Measurements from ENCODE around the gene NAPA. TPM values are rescaled to one million over a fixed set of nuclear protein-coding genes. Genes with fewer than 3 reads are reported as not detected.

The NAPA gene
- total and polyA plus RNA-seq, 10 of the 15 experiments (the other 5 are each of a cell fraction or from before 2014, with no cell fraction given), result 8.2 to 193 (median 102) TPM

GRCh38 chr19:47483800-47484690, 30.8 kb downstream of the NAPA start, which contains the start of gene KPTN (continued):
- peak; percentile 58; the same call in 1 of the 2 replicates for TF ChIP-seq SMAD5 (IDR thresholded peaks at IDR 0.05; ENCODE audit: low read depth)

DNA sequence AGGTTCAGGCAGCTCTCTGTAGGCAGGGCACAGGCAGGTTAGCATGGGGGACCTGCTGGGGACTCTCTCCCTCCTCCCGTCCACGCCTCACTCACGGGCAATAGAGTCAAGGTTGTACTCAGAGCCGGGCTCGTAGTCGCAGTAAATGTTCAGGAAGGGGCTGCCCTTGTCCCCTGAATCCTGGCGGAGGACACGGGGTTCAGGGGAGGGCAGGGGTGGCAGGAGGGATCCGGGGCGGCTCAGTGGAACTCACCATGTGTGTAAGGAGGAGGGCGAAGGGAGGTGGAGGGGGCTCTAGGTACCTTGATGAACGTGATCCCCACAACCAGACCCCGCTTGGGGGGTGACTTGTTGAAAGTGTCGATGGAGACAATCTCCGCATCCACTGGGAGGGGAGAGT, 31.7 kb downstream of the NAPA start:
- FAIRE-seq (no peak), DNase-seq (ENCODE audit: low read depth, low spot score) (no peak), ATAC-seq (no peak)
- Histone ChIP-seq H3K9ac (ENCODE audit: control insufficient read depth, insufficient read depth, low read length) (peak overlapping the region; percentile 91), H3K4me1 (ENCODE audit: control insufficient read depth, insufficient read depth, low read length) (peaks cover 35% of the 10 kb centered on the region), H3K4me3 (peak overlapping the region; percentile 96), H3K79me2 (ENCODE audit: control insufficient read depth, insufficient read depth, low read length) (peaks cover 12% of the 10 kb centered on the region), H3K27me3 (replicated peaks in 1 of 2; ENCODE audit: control insufficient read depth in 2 of 2, insufficient read depth in 2 of 2, low read length in 1 of 2) (no peaks in the 10 kb centered on the region), H2AFZ (ENCODE audit: control insufficient read depth, low read depth, low read length) (peak overlapping the region; percentile 98), H3K36me3 (ENCODE audit: control insufficient read depth in 2 of 2, insufficient read depth in 2 of 2, low read length in 1 of 2) (peaks cover 0 to 6% of the 10 kb centered on the region in 2 experiments; a peak in 2 of 4 replicates), H4K20me1 (ENCODE audit: control insufficient read depth, insufficient read depth) (no peaks in the 10 kb centered on the region), H3K4me2 (ENCODE audit: control insufficient read depth, insufficient read depth) (peak overlapping the region; percentile 93), H3K27ac (ENCODE audit: control insufficient read depth, insufficient read depth) (no peak overlapping the region), H3K9me3 (replicated peaks; ENCODE audit: control insufficient read depth, insufficient read depth, low read length) (no peaks in the 10 kb centered on the region)
- intact Hi-C loops (cut with micrococcal nuclease; ENCODE audit: unreplicated experiment) (loop anchor here (2.0 kb wide), 1 partner anchor 46 kb away; no protein-coding TSS in a partner anchor), in situ Hi-C loops (cut with MboI) (no loop called here)
- 71% methylated on average over 13 of the region's 15 CpGs for WGBS (ENCODE audit: insufficient coverage, insufficient replicate concordance, low lambda C conversion rate, missing lambda C conversion rate)
- no TSS peak for BruUV-seq (replicated peaks)
- TF ChIP-seq, protein P1, sequence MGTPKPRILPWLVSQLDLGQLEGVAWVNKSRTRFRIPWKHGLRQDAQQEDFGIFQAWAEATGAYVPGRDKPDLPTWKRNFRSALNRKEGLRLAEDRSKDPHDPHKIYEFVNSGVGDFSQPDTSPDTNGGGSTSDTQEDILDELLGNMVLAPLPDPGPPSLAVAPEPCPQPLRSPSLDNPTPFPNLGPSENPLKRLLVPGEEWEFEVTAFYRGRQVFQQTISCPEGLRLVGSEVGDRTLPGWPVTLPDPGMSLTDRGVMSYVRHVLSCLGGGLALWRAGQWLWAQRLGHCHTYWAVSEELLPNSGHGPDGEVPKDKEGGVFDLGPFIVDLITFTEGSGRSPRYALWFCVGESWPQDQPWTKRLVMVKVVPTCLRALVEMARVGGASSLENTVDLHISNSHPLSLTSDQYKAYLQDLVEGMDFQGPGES (IDR thresholded peaks at IDR 0.05), result no peak
- TF ChIP-seq KLF5 (IDR thresholded peaks at IDR 0.05; ENCODE audit: partially characterized antibody), result no peak
- no peak for TF ChIP-seq PML (IDR thresholded peaks at IDR 0.05; ENCODE audit: low read length)
- no peak for TF ChIP-seq BMI1 (IDR thresholded peaks at IDR 0.05; ENCODE audit: borderline replicate concordance)
- TF ChIP-seq TCF3 (IDR thresholded peaks at IDR 0.05; ENCODE audit: borderline replicate concordance, insufficient read depth, low read depth, low read length), result no peak
- TF ChIP-seq ZNF207 (IDR thresholded peaks at IDR 0.05; ENCODE audit: borderline replicate concordance), result no peak
- TF ChIP-seq SREBF1 (IDR thresholded peaks at IDR 0.05; ENCODE audit: low read length), result no peak
- SMC1A ChIA-PET (ENCODE audit: uncharacterized antibody, unreplicated experiment), result interaction anchor here (1.1 to 3.1 kb wide), 5 partner anchors 28 to 224 kb away, joined by 3 to 16 read pairs (median 6); partner anchors contain the start of gene NAPA
- POLR2A ChIA-PET, result interaction anchor here (1.3 to 2.5 kb wide), 2 partner anchors 33 to 128 kb away, joined by 3 to 12 read pairs; no protein-coding TSS in a partner anchor
- CTCF ChIA-PET, result interaction anchor here (1.0 to 3.5 kb wide), 16 partner anchors 20 to 224 kb away, joined by 3 to 34 read pairs (median 4); partner anchors contain the start of genes DHX34 and NAPA
- RAD21 ChIA-PET (ENCODE audit: unreplicated experiment), result interaction anchor here (1.0 to 1.8 kb wide), 3 partner anchors 32 to 224 kb away, joined by 3 to 14 read pairs (median 5); partner anchors contain the start of gene NAPA

Data from GM12878 (cell line).